Nephron (organoid): ENCODE data around the gene EIF1AD.
A peak's percentile ranks its signal among the peaks of the same experiment; 100 is the strongest.
"Not testable (repeated sequence)": the region's sequence is repeated elsewhere in the genome, so short reads cannot be mapped to it uniquely, and the experiment has no call there.

ENCODE experiments used
- H3K27ac Mint-ChIP-seq, 3 experiments: 2 replicates each; pipeline ENCODE4 v1.8.0; 2020; ENCODE audit warnings: mixed read lengths in 3 of 3, mild to moderate bottlenecking in 2 of 3, moderate library complexity in 1 of 3
- H3K27me3 Mint-ChIP-seq: 2 replicates; pipeline ENCODE4 v1.8.0; 2021; ENCODE audit warnings: low read depth, mild to moderate bottlenecking, moderate library complexity, mixed read lengths
- H3K36me3 Mint-ChIP-seq: 2 replicates; pipeline ENCODE4 v1.8.0; 2020; ENCODE audit warnings: low read depth, mixed read lengths
- H3K4me1 Mint-ChIP-seq: 2 replicates; pipeline ENCODE4 v1.8.0; 2020; ENCODE audit warnings: mixed read lengths
- H3K4me3 Mint-ChIP-seq, 3 experiments: 2 replicates each; pipeline ENCODE4 v1.8.0; 2020; ENCODE audit warnings: mild to moderate bottlenecking in 3 of 3, mixed read lengths in 3 of 3, moderate library complexity in 2 of 3
- H3K9me3 Mint-ChIP-seq: 2 replicates; pipeline ENCODE4 v1.8.0; 2020; ENCODE audit warnings: mixed read lengths
- CTCF ChIP-seq, 3 experiments: fragments of 200-600 bp; sonication (generic); IDR thresholded peaks; one replicate each; pipeline ENCODE4 v1.5.0; 2021; ENCODE audit warnings: antibody characterized with exemption in 3 of 3; ENCODE audit not compliant: unreplicated experiment in 3 of 3

Gene EIF1AD

GRCh38 chr11:66026017-66026529, 24.1 kb upstream of the EIF1AD start, which contains the start of gene CATSPER1:
Gene CATSPER1, minus strand, starts transcription at chr11:66026479. Its CDS starts 100 bp downstream, at chr11:66026379.
- Mint-ChIP-seq H3K9me3 (no peaks in the 10 kb centered on the region), H3K4me1 (no peaks in the 10 kb centered on the region), H3K27me3 (peaks cover 35% of the 10 kb centered on the region), H3K27ac (no peak within 1 kb of the TSS), H3K36me3 (no peaks in the 10 kb centered on the region), H3K4me3 (no peak within 1 kb of the TSS)
- TF ChIP-seq CTCF (IDR thresholded peaks at IDR 0.05; ENCODE audit: unreplicated experiment in 3 of 3): no peak

GRCh38 chr11:66023186-66023440, 21.2 kb upstream of the EIF1AD start:
- not testable (repeated sequence) for H3K36me3 Mint-ChIP-seq, H3K27ac Mint-ChIP-seq, H3K4me1 Mint-ChIP-seq, H3K4me3 Mint-ChIP-seq, H3K9me3 Mint-ChIP-seq
- peaks cover 28% of the 10 kb centered on the region for H3K27me3 Mint-ChIP-seq

DNA sequence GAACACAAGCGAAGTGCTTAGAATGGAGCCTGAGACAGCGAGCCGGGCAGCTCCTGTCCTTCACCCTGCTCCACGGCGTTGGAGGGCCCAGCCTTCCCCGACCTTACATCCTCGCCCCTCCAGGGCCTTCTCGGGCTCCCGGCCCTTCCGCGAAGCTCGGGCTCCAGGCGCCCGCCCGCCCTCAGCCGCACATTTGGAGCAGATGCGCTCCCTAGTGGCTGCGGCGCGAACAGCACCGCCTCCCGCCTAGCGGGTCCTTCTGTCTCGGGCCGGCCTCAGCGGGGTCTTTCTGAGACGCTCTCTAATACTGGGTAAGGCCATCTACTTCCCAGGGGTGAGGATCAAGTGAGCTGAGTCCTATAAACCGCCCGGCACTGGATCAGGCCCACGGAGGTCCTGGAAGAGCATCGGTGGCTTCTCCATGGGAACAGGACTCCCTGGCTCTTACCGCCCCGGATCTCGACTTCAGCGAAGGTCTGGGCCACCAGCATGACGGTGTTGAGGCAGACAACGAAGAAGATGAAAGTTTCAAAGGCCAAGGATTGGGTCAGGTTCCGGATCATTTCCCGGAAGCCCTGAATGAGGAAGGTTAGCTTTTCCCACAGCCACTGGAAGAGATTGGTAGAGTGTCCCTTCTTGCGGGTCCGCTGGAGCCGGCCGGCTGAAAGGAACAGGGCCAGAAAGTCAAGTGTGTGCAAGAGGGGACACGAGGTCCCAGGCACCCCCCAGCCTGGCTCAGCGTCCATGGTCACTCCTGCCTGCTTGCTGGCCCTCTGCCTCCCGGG, 20.6 kb upstream of the EIF1AD start:
- Mint-ChIP-seq H3K27ac (no peak overlapping the region), H3K27me3 (peaks cover 23% of the 10 kb centered on the region), H3K36me3 (no peaks in the 10 kb centered on the region), H3K4me1 (no peaks in the 10 kb centered on the region), H3K9me3 (no peaks in the 10 kb centered on the region), H3K4me3 (no peak overlapping the region)
- TF ChIP-seq CTCF (IDR thresholded peaks at IDR 0.05; ENCODE audit: unreplicated experiment in 3 of 3): peak; percentile 90 to 94 (median 92)

DNA sequence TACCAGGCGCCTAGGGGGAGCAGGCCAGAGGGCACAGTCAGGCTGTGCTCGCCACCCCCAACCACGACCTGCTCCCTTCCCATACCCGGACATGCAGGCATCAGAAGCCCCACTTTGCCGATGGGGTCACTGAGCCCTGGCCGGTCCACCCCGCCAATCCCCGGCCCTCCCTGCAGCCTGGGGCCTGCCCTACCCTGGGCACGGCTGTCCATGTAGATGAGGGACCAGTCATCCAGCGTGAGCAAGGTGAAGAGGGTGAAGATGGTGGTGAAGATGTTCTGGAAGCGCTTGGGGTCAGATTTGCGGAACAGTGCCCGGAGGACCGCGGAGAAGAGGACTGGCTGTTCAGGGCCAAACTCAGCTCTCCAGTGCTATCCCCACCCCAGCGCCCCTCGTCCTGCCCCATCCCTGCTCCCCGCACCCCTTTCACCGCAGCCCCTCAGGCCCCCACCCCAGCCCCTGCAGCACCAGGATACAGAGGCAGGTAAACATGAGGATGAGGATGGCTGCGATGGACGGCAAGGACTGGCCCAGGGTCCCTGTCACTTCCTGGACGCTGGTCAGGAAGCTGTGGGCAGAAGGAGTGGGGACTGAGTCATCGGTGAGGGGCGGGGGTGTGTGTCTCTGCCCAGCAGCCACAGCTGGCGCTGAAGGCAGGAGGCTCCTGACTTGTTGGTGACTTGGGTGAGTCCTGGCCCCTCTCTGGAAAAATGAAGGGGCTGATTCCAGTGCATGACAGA, 18.8 kb upstream of the EIF1AD start:
- peaks cover 22% of the 10 kb centered on the region for H3K27me3 Mint-ChIP-seq
- no peak overlapping the region for H3K27ac Mint-ChIP-seq
- no peaks in the 10 kb centered on the region for H3K4me1 Mint-ChIP-seq
- TF ChIP-seq CTCF (IDR thresholded peaks at IDR 0.05; ENCODE audit: unreplicated experiment in 3 of 3): no peak
- H3K9me3 Mint-ChIP-seq: no peaks in the 10 kb centered on the region
- no peaks in the 10 kb centered on the region for H3K36me3 Mint-ChIP-seq
- H3K4me3 Mint-ChIP-seq: no peak overlapping the region

DNA sequence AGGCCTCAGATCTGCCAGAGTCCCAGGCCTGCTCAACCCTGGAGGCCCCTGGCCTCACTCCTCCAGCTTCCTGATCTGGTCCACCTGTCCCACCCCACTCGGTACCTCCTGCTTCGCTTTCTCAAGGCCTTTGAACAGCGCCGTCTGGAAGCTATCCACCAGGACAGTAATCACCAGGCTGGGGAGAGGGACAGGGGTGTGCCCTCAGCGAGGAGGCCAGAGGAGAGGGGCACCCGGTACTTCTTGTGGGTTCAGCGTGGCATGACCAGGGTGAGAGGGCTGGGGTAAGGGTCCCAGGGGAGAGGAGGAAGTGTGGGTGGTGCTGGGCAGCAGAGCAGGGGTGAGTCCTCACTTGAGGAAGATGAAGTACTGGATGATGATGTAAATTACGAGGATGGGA, 18.3 kb upstream of the EIF1AD start:
- TF ChIP-seq CTCF (IDR thresholded peaks at IDR 0.05; ENCODE audit: unreplicated experiment in 3 of 3): no peak
- H3K4me3 Mint-ChIP-seq: no peak overlapping the region
- no peaks in the 10 kb centered on the region for H3K4me1 Mint-ChIP-seq
- peaks cover 19% of the 10 kb centered on the region for H3K27me3 Mint-ChIP-seq
- no peak overlapping the region for H3K27ac Mint-ChIP-seq
- H3K9me3 Mint-ChIP-seq: no peaks in the 10 kb centered on the region
- H3K36me3 Mint-ChIP-seq: no peaks in the 10 kb centered on the region

DNA sequence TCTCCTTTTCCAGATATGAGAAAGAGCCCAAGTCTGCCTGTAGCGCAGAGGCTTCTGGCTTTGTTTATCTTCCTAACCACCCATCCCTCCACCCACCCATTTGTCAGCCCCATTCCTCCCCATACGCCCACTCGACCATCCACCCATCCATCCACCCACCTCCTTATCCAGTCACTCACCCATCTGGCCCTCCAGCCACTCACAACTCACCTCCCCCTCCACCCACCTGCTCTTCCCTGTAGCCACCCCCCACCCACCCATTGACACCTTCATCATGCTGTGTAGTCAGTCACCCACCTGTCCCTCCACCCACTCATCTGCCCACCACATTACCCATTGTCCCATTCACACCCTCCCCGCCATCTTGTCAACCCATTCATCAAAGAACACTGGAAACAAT, 15.4 kb upstream of the EIF1AD start:
- Mint-ChIP-seq H3K36me3 (no peaks in the 10 kb centered on the region), H3K27me3 (peaks cover 3% of the 10 kb centered on the region), H3K4me3 (no peak overlapping the region), H3K4me1 (no peaks in the 10 kb centered on the region), H3K27ac (no peak overlapping the region), H3K9me3 (no peaks in the 10 kb centered on the region)
- TF ChIP-seq CTCF (IDR thresholded peaks at IDR 0.05; ENCODE audit: unreplicated experiment in 3 of 3): no peak
